GM12892 (cell line): Measurements from ENCODE around the gene KCNIP3.

ENCODE experiments used
- DNase-seq: peaks from one replicate; pipeline ENCODE4 v3.0.0; 2011; ENCODE audit not compliant: insufficient read length
- FAIRE-seq: peaks from 2 replicates; lab custom pipeline; 2011; peaks lifted over from hg19 to GRCh38; lab: Jason Lieb, UNC
- POLR2A ChIP-seq: IDR thresholded peaks from 2 replicates; pipeline ENCODE4 v1.6.1; 2011; ENCODE audit warnings: low read depth, low read length, control low read depth
- POLR2AphosphoS5 ChIP-seq: IDR thresholded peaks from 2 replicates; pipeline ENCODE4 v1.6.1; 2011; ENCODE audit warnings: low read depth, low read length, control low read depth
- TAF1 ChIP-seq: IDR thresholded peaks from 2 replicates; pipeline ENCODE4 v1.6.1; 2011; ENCODE audit warnings: low read depth, mild to moderate bottlenecking, control low read depth, low read length, borderline replicate concordance

The KCNIP3 gene

DNA sequence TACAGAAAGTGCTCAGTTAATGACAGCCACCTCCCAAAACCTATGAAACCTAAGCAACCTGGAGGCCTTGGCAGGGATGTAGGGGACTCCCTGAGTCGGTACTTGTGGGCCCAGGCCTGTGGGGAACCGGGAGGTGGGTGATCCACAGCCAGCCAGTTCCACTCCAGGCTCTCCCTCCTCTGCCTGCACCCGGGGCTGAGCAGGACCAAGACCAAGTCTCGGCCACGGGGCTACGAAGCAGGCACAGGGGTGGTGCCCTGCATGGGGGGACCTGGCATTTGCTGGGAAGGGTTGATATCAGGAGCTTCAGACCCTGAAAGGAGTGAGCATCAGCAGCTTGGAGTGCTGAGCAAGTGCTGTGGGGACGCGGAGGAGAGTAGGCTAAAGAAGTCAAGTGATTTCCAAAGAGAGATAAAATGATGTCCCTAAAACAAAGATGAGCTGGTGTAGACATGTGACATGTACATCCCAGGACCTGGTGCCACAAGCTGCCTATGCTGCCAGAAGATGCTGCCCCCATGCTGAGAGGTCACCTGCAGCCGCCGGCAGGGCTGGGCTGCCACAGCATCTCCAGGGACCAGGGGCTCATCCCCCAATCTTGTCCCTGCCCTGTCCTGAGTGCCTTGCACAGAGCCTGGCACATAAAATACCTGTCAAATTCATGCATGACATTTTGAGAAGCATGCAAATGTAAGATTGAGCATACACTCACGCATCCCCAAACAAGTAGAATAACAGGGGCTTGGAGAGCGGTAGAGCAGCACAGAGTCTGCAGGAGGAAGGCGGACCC lies 21.5 kb downstream of the KCNIP3 start:
- FAIRE-seq: no peak
- DNase-seq: no peak
- TF ChIP-seq POLR2A (no peak), TAF1 (no peak), POLR2AphosphoS5 (no peak)

DNA sequence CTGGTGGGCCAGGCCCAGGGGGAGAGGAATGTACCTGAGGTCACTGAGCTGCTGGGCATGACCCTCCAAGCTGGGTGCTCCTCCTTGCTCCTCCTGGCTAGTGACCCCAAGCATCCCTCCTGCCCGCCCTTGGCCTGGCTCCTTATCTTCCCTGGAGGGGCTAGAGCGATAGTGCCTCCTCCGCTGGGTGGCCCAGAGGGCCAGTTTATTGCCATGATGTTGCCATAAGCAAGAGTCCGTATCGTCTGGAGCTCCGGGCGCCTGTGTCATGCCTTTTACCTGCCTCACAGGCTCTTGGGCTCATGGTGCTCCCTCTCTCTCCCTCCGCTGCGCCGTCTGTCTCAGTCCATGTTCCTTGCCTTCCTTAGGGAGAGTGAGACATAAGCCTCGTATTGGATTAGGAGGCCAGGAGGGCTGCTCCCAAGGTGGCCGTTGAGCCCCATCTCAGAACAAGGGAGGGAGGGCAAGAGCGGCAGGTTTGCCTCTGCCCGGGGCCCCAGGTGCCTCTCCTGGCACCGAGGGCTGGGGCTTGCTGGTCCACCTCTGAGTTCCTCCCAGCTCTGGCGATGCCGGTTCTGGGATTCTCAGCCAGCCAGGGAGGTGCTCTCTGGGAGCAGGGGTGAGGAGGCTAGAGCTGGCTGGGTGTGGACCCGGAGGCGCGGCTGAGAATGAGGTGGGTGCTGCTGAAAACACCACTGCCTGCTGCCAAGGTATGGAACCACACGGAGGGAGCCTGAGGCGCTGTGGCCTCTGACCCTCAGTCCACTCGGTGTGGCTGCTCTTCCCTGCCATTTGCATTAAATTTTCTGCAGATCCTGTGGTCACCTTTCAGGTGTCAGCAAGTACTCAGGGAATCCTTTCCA lies 22.6 kb downstream of the KCNIP3 start:
- FAIRE-seq (no peak), DNase-seq (no peak)
- no peak for TF ChIP-seq POLR2AphosphoS5
- TF ChIP-seq TAF1: no peak
- TF ChIP-seq POLR2A: no peak

DNA sequence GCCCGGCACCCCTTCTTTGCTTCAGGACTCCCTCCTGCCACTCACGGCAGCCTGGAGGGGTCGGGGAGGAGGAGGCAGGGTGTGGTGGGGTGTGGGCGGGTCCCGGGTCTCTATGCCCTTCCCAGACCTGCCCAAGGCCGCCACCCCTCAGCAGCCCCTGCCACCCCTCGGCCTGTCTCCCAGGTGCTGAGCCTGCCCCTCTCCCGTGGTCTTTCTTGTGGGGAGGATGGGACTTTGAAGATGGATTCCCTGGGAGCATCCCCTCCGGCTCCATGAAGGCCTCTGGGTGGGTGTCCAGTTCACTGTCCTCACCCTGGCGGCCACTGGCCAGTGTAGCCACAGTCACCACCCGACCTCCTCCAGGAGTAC lies 23.2 kb downstream of the KCNIP3 start:
- DNase-seq: no peak
- no peak for FAIRE-seq
- TF ChIP-seq POLR2AphosphoS5 (no peak), POLR2A (no peak), TAF1 (no peak)

DNA sequence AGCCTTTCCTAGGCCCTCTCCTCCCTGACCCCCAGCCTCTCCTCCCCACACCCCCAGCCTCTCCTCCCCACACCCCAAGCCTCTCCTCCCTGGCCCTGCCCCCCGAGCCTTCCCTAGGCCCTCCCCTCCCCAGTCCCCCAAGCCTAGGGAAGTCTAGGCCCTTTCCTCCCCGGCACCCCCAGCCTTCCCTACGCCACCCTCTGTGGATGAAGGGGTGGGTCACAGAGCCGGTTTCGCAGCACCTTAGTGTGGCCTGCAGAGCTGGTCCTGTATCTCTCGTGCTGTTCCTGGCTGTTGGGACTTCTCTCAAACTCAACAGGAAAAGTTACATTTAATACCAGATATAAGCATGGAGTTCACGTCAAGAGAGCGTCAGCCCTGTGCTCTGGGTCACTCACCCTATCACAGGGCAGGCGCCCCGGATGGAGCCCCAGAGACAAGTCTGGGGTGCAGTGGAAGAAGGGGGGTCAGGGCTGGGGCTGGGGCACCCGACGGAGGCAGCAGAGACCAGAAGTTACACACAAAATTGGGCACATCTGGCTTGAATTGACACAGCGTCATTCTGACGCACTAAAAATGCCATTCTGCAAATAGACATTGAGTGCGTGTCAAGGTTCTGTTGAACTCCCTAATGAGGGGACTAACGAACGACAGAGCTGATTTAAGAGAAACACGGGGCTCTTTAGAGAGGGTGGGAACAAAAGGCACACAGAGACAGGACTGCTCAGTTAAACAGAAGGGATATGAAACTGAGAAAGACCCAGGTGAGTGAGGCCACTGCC lies 24.0 kb downstream of the KCNIP3 start:
- FAIRE-seq: no peak
- TF ChIP-seq POLR2A (no peak), TAF1 (no peak)
- no peak for DNase-seq

DNA sequence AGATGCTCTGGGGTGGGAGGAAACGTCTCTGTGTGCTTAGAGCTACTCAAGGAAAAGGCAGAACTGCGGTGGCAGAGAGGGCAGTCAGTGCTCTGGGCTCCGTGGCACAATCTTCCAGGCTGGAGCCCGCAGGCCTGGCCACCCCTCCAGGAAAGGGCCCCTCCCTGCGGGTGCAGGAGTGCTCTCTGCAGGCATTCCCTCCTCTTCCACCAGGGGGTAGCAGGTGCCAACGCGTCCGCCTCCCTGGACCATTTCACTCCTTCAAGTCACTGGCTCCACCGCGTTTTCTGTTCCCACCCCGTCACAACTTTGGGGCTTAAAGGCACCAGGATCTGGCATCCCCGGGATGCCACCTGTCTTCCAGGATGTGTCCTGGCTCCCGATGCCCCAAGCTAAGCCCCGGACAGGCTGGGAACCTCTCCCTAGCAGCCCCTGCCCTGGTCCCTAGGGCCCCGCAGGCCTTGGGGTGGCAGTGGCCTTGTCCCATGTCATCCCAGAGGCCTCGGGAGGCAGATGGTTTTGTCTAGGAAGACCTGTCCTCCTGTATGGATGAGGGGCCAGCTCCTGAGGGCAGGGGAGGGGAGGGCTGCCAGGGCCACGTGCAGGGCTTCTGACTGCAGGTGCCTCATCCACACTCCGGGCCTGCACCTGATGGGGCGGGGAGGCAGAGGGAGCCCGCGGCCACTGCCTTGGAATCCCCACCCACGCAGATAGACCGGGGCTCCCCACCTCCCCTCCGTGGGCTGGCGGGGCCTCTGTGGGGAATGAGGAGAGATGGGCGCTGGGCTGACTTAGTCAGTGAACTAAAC lies 26.4 kb downstream of the KCNIP3 start:
- FAIRE-seq: no peak
- TF ChIP-seq POLR2A (no peak), TAF1 (no peak), POLR2AphosphoS5 (no peak)
- no peak for DNase-seq

DNA sequence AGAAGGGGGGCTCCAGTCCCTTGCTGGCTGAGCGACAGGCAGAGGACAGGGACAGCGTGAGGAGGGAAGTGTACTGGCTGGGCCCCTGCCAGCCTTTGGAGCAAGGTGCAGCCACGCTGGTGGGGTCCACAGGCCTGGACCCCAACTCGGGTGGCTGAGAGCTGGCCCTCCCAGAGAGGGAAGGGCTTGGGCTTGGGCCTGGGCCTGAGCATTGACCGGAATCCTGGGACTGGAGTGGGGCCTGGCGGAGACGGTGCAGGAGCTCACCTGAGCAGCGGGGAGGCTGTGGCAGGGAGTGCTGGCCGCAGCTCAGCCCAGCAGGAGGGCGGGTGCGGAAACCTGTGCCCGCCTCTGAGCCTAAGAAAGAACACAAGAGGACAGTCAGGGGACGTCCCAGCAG lies 27.9 kb downstream of the KCNIP3 start:
- TF ChIP-seq POLR2A (no peak), TAF1 (no peak), POLR2AphosphoS5 (no peak)
- no peak for FAIRE-seq
- DNase-seq: no peak

DNA sequence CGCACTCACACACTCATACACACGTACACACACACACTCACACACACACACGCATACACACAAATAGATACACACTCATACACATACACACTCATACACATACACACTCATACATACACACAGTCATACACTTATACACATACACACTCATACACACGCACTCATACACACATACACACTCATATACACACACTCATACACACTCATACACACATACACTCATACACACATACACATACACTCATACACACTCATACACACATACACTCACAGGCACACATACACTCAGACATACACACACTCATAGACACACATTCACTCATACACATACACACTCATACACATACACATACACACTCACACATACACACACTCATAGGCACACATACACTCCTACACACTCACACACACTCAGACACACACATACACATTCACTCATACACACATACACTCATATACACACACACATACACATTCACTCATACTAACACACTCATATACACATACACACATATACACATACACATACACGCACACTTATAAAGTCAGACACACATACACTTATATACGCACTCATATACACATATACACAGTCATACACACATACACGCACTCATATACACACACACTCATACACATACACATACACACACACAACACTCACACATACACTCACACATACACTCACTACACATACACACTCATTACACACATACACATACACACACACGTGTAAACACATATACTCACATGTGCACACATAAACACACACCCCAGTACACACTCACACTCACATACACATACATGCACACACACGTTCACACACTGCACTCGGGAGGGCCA lies 28.7 kb downstream of the KCNIP3 start:
- peak; percentile 68 for FAIRE-seq
- TF ChIP-seq POLR2A (no peak), TAF1 (no peak), POLR2AphosphoS5 (no peak)
- no peak for DNase-seq

DNA sequence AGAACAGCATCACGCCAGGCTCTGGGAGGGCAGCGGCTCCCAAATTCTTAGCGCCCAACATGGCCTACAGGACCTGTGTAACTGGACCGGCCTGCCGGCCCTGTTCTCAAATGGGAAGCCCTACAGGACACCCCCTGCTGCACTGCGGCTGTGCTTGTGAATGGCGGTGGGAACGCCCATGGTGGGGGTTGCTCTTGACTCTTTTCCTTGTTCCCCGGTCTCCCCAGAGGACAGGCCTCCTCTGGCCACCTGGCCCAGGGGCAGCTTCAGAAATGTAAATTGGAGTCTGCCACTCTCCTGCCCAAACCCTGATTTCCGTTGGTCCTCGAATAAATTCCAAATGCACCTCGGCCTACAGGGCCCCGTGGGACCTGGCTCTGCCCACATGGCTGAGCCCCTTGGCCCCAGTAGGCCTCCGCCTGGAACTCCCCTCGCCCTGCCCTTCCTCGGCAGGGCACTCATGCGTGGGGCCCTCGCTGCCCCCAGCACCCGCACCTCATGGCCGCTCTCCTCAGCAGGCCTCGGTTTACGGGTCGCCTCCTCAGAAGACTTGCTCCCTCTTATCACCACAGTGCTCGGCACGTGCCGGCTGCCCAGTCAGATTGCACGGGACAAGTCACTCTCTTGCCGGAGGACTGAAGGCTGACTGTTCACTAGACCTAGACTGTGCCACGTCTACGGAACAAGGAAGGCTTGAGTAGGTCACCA lies 29.4 kb downstream of the KCNIP3 start:
- no peak for FAIRE-seq
- TF ChIP-seq POLR2AphosphoS5 (no peak), TAF1 (no peak), POLR2A (no peak)

DNA sequence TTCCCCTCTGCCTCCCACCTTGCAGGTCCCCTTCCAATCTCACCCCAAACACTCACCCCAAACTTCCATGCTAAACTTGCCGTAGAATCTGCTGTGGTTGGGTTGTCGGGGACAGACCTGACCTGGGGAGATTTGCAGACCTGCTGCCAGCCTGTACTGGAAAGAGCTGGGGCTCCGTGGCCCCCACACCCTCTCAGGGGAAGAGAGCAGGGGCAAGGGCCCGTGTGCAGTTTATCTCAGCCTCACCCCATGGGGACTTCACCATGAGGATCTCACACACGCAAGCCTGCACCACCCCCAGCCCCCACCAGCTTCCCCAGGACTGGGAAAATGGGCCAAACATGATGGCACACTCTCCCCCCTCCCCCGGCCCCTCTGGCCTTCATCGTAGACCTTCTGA lies 30.7 kb downstream of the KCNIP3 start:
- FAIRE-seq: no peak
- no peak for DNase-seq
- TF ChIP-seq POLR2A (no peak), POLR2AphosphoS5 (no peak), TAF1 (no peak)

More for the DNA sequence above, 29.4 kb downstream of the KCNIP3 start:
- no peak for DNase-seq
